Measurements from ENCODE around the gene NLRP3. TPM values are rescaled to one million over a fixed set of nuclear protein-coding genes. Genes with fewer than 3 reads are reported as not detected.
"Not testable (repeated sequence)": the region's sequence is repeated elsewhere in the genome, so short reads cannot be mapped to it uniquely, and the experiment has no call there.

Gene NLRP3
- under 1 TPM; 0.25 to 0.40 TPM for total RNA-seq

GRCh38 chr1:247415423-247416361 is at the start of gene NLRP3:
TSS of gene NLRP3 (plus strand) at chr1:247416173. CDS start at chr1:247418801, 2,628 bp downstream.
- peak within 1 kb of the TSS; percentile 23 for H3K27ac Mint-ChIP-seq
- CTCF ChIA-PET = interaction anchor here (1.5 to 2.3 kb wide), 2 partner anchors 25 to 43 kb away, joined by 6 read pairs; no protein-coding TSS in a partner anchor
- H3K4me1 Mint-ChIP-seq = peaks cover 28% of the 10 kb centered on the region
- peaks cover 49% of the 10 kb centered on the region for H3K27me3 Mint-ChIP-seq
- DNase-seq = peak; percentile 52
- no peaks in the 10 kb centered on the region for H3K9me3 Mint-ChIP-seq
- peak within 1 kb of the TSS; percentile 45 for H3K4me3 Mint-ChIP-seq
- POLR2A ChIA-PET = interaction anchor here (1.4 kb wide), 1 partner anchor 206 kb away, joined by 3 read pairs; no protein-coding TSS in a partner anchor
- H3K36me3 Mint-ChIP-seq (ENCODE audit: low read depth) = no peaks in the 10 kb centered on the region

DNA sequence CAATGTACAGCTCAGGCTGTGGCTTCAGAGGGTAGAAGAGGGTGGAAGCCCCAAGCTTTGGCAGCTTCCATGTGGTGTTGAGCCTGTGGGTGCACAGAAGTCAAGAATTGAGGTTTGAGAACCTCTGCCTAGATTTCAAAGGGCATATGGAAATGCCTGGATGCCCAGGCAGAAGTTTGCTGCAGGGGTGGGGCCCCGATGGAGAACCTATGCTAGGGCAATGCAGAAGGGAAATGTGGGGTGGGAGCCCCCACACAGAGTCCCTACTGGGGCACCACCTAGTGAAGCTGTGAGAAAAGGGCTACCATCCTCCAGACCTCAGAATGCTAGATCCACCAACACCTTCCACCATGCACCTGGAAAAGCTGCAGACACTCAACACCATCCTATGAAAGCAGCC is 49.6 kb upstream of the NLRP3 start:
- H3K4me1 Mint-ChIP-seq; CTCF ChIA-PET; POLR2A ChIA-PET; H3K36me3 Mint-ChIP-seq (ENCODE audit: low read depth); H3K27me3 Mint-ChIP-seq; H3K27ac Mint-ChIP-seq; H3K9me3 Mint-ChIP-seq; H3K4me3 Mint-ChIP-seq; DNase-seq: not testable (repeated sequence)

GRCh38 chr1:247366926-247367645 is 48.9 kb upstream of the NLRP3 start:
- peaks cover 4% of the 10 kb centered on the region for H3K27me3 Mint-ChIP-seq
- DNase-seq = no peak
- ChIA-PET POLR2A (no interaction called here), CTCF (no interaction called here)
- H3K9me3 Mint-ChIP-seq = peaks cover 10% of the 10 kb centered on the region
- no peaks in the 10 kb centered on the region for H3K4me1 Mint-ChIP-seq
- no peaks in the 10 kb centered on the region for H3K36me3 Mint-ChIP-seq (ENCODE audit: low read depth)
- H3K4me3 Mint-ChIP-seq = no peak overlapping the region
- no peak overlapping the region for H3K27ac Mint-ChIP-seq

DNA sequence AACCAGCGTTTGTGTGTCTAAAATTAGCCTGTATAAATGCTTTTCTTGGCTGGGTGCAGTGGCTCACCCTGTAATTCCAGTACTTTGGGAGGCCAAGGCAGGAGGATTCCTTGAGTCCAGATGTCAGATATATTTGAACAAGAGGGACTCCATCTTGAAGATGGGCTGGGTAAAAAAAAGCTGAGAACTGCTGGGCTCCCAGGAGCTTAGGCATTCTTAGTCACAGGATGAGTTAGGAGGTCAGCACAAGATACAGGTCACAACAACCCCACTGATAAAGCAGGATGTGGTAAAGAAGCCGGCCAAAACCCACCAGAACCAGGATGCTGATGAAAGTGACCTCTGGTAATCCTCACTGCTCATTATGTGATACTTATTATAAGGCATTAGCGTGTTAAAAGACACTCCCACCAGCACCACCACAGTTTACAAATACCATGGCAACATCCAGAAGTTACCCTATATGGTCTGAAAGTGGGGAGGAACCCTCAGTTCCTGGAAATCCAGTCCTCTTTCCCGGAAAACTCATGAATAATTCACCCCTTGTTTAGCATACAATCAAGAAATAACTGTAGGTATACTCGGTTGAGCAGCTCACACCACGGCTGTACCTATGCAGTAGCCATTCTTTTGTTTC is 48.1 kb upstream of the NLRP3 start:
- peaks cover 2% of the 10 kb centered on the region for H3K4me1 Mint-ChIP-seq
- peaks cover 10% of the 10 kb centered on the region for H3K9me3 Mint-ChIP-seq
- H3K4me3 Mint-ChIP-seq = no peak overlapping the region
- H3K27me3 Mint-ChIP-seq = peaks cover 4% of the 10 kb centered on the region
- no peaks in the 10 kb centered on the region for H3K36me3 Mint-ChIP-seq (ENCODE audit: low read depth)
- ChIA-PET CTCF (no interaction called here), POLR2A (no interaction called here)
- no peak overlapping the region for H3K27ac Mint-ChIP-seq
- no peak for DNase-seq

- Mint-ChIP-seq H3K27me3 (peaks cover 4% of the 10 kb centered on the region), H3K36me3 (ENCODE audit: low read depth) (no peaks in the 10 kb centered on the region)
- POLR2A ChIA-PET = no interaction called here
Measured at GRCh38 chr1:247368490-247369145, 47.4 kb upstream of the NLRP3 start.

DNA sequence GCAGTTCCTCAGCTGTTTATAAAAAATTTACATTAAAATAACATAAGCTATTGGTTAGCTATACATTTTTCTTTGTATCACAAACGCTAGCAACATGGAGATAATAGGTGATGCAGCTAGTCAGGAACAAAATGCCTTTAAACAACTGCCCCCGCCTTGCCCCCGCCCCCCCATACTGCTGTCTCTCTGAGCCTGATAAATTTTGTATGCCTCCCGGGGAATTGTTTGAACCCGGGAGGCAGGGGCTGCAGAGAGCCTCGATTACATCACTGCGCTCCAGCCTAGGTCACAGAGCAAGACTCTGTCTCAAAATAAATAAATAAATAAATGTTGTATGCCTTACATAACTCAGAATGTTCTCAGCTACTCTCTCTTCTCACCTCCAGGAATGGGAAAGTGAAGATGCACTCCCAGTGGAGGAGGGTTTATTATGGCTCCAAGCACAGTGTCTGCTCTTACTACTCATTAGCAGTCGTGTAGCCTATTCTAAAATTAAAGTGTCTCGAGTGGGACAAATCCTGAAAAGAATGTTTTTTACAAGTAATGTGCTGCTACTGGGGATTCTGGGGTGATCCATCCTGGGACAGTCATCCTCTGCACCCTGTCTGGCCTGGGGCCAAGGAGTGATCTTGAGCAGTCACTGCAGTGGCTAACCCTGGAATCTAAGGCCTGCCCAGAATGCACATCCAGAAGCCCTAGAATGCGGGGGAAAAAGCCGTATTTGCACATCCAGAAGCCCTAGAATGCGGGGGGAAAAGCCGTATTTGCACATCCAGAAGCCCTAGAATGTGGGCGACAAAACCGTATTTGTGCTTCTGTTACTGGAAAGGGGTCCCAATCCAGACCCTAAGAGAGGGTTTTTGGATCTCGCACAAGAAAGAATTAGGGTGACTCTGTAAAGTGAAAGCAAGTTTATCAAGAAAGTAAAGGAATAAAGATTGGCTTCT is 44.9 kb upstream of the NLRP3 start:
- Mint-ChIP-seq H3K27ac (no peak overlapping the region), H3K4me1 (peaks cover 5% of the 10 kb centered on the region), H3K27me3 (peaks cover 18% of the 10 kb centered on the region), H3K9me3 (peaks cover 2% of the 10 kb centered on the region), H3K4me3 (no peak overlapping the region), H3K36me3 (ENCODE audit: low read depth) (no peaks in the 10 kb centered on the region)
- POLR2A ChIA-PET = no interaction called here
- CTCF ChIA-PET = no interaction called here
- no peak for DNase-seq

More at GRCh38 chr1:247368490-247369145, 47.4 kb upstream of the NLRP3 start:
- Mint-ChIP-seq H3K27ac (no peak overlapping the region), H3K4me1 (peaks cover 2% of the 10 kb centered on the region), H3K4me3 (no peak overlapping the region), H3K9me3 (peaks cover 10% of the 10 kb centered on the region)
- CTCF ChIA-PET = no interaction called here
- no peak for DNase-seq

DNA sequence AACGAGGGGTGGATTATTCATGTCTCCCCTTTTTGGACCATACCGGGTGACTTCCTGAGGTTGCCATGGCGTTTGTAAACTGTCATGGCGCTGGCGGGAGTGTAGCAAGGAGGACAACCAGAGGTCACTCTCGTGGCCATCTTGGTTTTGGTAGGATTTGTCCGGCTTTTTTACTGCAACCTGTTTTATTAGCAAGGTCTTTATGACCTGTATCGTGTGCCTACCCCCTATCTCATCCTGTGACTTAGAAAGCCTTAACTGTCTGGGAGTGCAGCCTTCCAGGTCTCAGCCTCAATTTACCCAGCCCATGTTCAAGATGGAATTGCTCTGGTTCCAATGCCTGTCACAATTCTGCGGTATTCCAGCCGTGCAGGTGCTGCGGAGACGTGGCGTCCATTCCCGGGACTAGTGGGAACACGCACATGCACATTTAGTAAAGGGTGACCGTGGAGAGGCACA is 44.1 kb upstream of the NLRP3 start:
- DNase-seq = no peak
- ChIA-PET POLR2A (no interaction called here), CTCF (interaction anchor here (1.0 to 3.6 kb wide), 4 partner anchors 17 to 134 kb away, joined by 4 to 46 read pairs (median 24); no protein-coding TSS in a partner anchor)
- Mint-ChIP-seq H3K27me3 (peaks cover 18% of the 10 kb centered on the region), H3K4me3 (no peak overlapping the region), H3K27ac (no peak overlapping the region), H3K36me3 (ENCODE audit: low read depth) (no peaks in the 10 kb centered on the region), H3K9me3 (peaks cover 2% of the 10 kb centered on the region), H3K4me1 (peaks cover 5% of the 10 kb centered on the region)

DNA sequence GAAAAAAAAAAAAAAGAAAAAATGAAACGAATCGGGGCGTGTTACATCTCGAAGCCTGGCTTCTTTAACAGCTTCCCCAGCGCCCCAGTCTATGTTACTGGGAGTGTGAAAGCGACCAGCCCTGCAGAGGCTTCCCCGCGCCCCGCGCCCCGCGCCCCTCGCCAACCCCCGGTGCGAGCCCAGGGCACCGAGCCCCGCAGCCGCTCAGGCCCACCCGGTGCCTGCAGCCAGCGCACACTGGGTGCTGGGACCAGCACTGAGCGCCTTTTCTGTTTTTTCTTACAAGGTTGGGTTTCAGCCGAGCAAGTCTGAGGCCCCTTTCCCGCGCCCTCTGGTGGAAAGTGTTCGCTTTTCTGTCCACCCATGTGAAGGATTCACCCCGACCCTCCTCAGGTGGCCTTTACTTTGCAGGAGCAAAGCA is 42.2 kb upstream of the NLRP3 start:
- H3K27me3 Mint-ChIP-seq = peaks cover 17% of the 10 kb centered on the region
- H3K36me3 Mint-ChIP-seq (ENCODE audit: low read depth) = no peaks in the 10 kb centered on the region
- peak; percentile 51 for DNase-seq
- no peak overlapping the region for H3K27ac Mint-ChIP-seq
- no peaks in the 10 kb centered on the region for H3K9me3 Mint-ChIP-seq
- peaks cover 5% of the 10 kb centered on the region for H3K4me1 Mint-ChIP-seq
- H3K4me3 Mint-ChIP-seq = no peak overlapping the region
- CTCF ChIA-PET = interaction anchor here (0.6 to 3.6 kb wide), 19 partner anchors 8 to 467 kb away, joined by 3 to 46 read pairs (median 4); partner anchors contain the start of gene ZNF496
- POLR2A ChIA-PET = interaction anchor here (0.7 kb wide), 1 partner anchor 42 kb away, joined by 3 read pairs; the partner anchor contains the start of gene ZNF496

GRCh38 chr1:247374651-247375334 is 41.2 kb upstream of the NLRP3 start:
- H3K27me3 Mint-ChIP-seq = peaks cover 15% of the 10 kb centered on the region
- not testable (repeated sequence) for H3K9me3 Mint-ChIP-seq; H3K4me3 Mint-ChIP-seq; H3K4me1 Mint-ChIP-seq; H3K27ac Mint-ChIP-seq; H3K36me3 Mint-ChIP-seq (ENCODE audit: low read depth); DNase-seq
- ChIA-PET POLR2A (interaction anchor here (0.7 kb wide), 1 partner anchor 43 kb away, joined by 3 read pairs; the partner anchor contains the start of gene ZNF496), CTCF (interaction anchor here (0.6 to 3.6 kb wide), 7 partner anchors 14 to 306 kb away, joined by 3 to 46 read pairs (median 3); no protein-coding TSS in a partner anchor)

GRCh38 chr1:247375747-247376146 is 40.2 kb upstream of the NLRP3 start:
- Mint-ChIP-seq H3K27me3 (peaks cover 15% of the 10 kb centered on the region), H3K9me3 (no peaks in the 10 kb centered on the region), H3K36me3 (ENCODE audit: low read depth) (no peaks in the 10 kb centered on the region), H3K27ac (no peak overlapping the region), H3K4me3 (no peak overlapping the region), H3K4me1 (peaks cover 5% of the 10 kb centered on the region)
- CTCF ChIA-PET = no interaction called here
- POLR2A ChIA-PET = no interaction called here
- DNase-seq = no peak

- no peak for DNase-seq
- ChIA-PET CTCF (no interaction called here), POLR2A (no interaction called here)
- Mint-ChIP-seq H3K36me3 (ENCODE audit: low read depth) (no peaks in the 10 kb centered on the region), H3K4me3 (no peak overlapping the region), H3K4me1 (peaks cover 5% of the 10 kb centered on the region), H3K27me3 (peaks cover 15% of the 10 kb centered on the region), H3K9me3 (no peaks in the 10 kb centered on the region), H3K27ac (no peak overlapping the region)
Measured at GRCh38 chr1:247376659-247377058, 39.3 kb upstream of the NLRP3 start.
